Mesendoderm (in vitro differentiated cells): ENCODE results near the gene SPDL1.

Source experiments
- DNase-seq: peaks from one replicate; pipeline ENCODE4 v3.0.0; 2013
- H2AK5ac ChIP-seq: 2 replicates; pipeline ENCODE4 v1.6.1; 2013; ENCODE audit warnings: low read length, inconsistent platforms
- H2BK120ac ChIP-seq: 2 replicates; pipeline ENCODE4 v1.6.1; 2013; ENCODE audit warnings: low read depth, mild to moderate bottlenecking, low read length, moderate library complexity, mixed read lengths
- H2BK15ac ChIP-seq: replicated peaks from 2 replicates; pipeline ENCODE4 v1.6.1; 2013; ENCODE audit warnings: low read depth, mild to moderate bottlenecking, moderate library complexity
- H2BK5ac ChIP-seq: 2 replicates; pipeline ENCODE4 v1.6.1; 2013; ENCODE audit warnings: low read length, inconsistent platforms
- H3K18ac ChIP-seq: 2 replicates; pipeline ENCODE4 v1.6.1; 2013; ENCODE audit warnings: mild to moderate bottlenecking, low read length, mixed read lengths
- H3K23ac ChIP-seq: one replicate; pipeline ENCODE4 v1.6.1; 2013; ENCODE audit warnings: low read length
- H3K27ac ChIP-seq: 2 replicates; pipeline ENCODE4 v1.5.1; 2013; ENCODE audit warnings: low read depth, mild to moderate bottlenecking, inconsistent platforms, low read length, moderate library complexity
- H3K27me3 ChIP-seq: 2 replicates; pipeline ENCODE4 v1.6.1; 2013; ENCODE audit warnings: low read length, control low read depth, mild to moderate bottlenecking, inconsistent platforms; ENCODE audit not compliant: insufficient read depth, poor library complexity
- H3K36me3 ChIP-seq: 2 replicates; pipeline ENCODE4 v1.6.1; 2013; ENCODE audit warnings: low read length, inconsistent platforms; ENCODE audit not compliant: control insufficient read depth, insufficient read depth
- H3K4ac ChIP-seq: one replicate; pipeline ENCODE4 v1.6.1; 2013; ENCODE audit warnings: low read depth, mild to moderate bottlenecking, low read length, moderate library complexity
- H3K4me1 ChIP-seq: 2 replicates; pipeline ENCODE4 v1.6.1; 2013; ENCODE audit warnings: low read depth, low read length, inconsistent platforms; ENCODE audit not compliant: control insufficient read depth
- H3K4me2 ChIP-seq: 2 replicates; pipeline ENCODE4 v1.6.1; 2013; ENCODE audit warnings: low read length
- H3K4me3 ChIP-seq: 2 replicates; pipeline ENCODE4 v1.5.1; 2013; ENCODE audit warnings: mild to moderate bottlenecking, low read length
- H3K56ac ChIP-seq: one replicate; pipeline ENCODE4 v1.6.1; 2013; ENCODE audit warnings: low read length
- H3K79me1 ChIP-seq: 2 replicates; pipeline ENCODE4 v1.6.1; 2013; ENCODE audit warnings: low read length, inconsistent platforms
- H3K79me2 ChIP-seq: 2 replicates; pipeline ENCODE4 v1.6.1; 2013; ENCODE audit warnings: mild to moderate bottlenecking, low read length; ENCODE audit not compliant: control insufficient read depth, insufficient read depth
- H3K9ac ChIP-seq: 2 replicates; pipeline ENCODE4 v1.6.1; 2013; ENCODE audit warnings: low read length, inconsistent platforms
- H4K5ac ChIP-seq: one replicate; pipeline ENCODE4 v1.6.1; 2013; ENCODE audit warnings: low read length
- H4K8ac ChIP-seq: one replicate; pipeline ENCODE4 v1.6.1; 2013; ENCODE audit warnings: low read depth, mild to moderate bottlenecking, control low read depth, low read length, moderate library complexity
- WGBS: extraction: QIAGEN DNeasy Blood & Tissue Kit; methylation state at CpG from one replicate; pipeline ENCODE4 v1.1.7; 2013; ENCODE audit warnings: low lambda C conversion rate, missing lambda C conversion rate; ENCODE audit not compliant: insufficient coverage; ENCODE audit errors: extremely low coverage; 5-methylcytosine and 5-hydroxymethylcytosine counted together

The SPDL1 gene

GRCh38 chr5:169544264-169544950, 39.2 kb upstream of the SPDL1 start:
- Histone ChIP-seq H3K79me2 (no peaks in the 10 kb centered on the region), H3K4me2 (no peak overlapping the region), H3K23ac (no peak overlapping the region), H3K79me1 (no peaks in the 10 kb centered on the region), H3K4ac (no peak overlapping the region), H3K27me3 (no peaks in the 10 kb centered on the region), H2BK15ac (no peak overlapping the region), H3K36me3 (no peaks in the 10 kb centered on the region), H3K9ac (no peak overlapping the region), H3K56ac (no peak overlapping the region), H3K18ac (no peak overlapping the region), H3K4me1 (no peaks in the 10 kb centered on the region), H2BK120ac (no peak overlapping the region), H2BK5ac (no peak overlapping the region), H2AK5ac (no peak overlapping the region), H4K8ac (no peak overlapping the region), H3K4me3 (no peak overlapping the region), H3K27ac (no peak overlapping the region), H4K5ac (no peak overlapping the region)
- DNase-seq, result no peak
- no CpG with 5 or more reads among the region's 2 CpGs for WGBS

- Histone ChIP-seq H3K9ac (no peak overlapping the region), H3K23ac (no peak overlapping the region), H3K18ac (no peak overlapping the region), H3K4ac (no peak overlapping the region), H3K36me3 (no peaks in the 10 kb centered on the region), H3K4me3 (no peak overlapping the region), H2BK5ac (no peak overlapping the region), H4K8ac (no peak overlapping the region), H3K27me3 (peaks cover 3% of the 10 kb centered on the region), H4K5ac (no peak overlapping the region), H2BK120ac (no peak overlapping the region), H3K79me1 (no peaks in the 10 kb centered on the region), H2BK15ac (no peak overlapping the region), H3K79me2 (no peaks in the 10 kb centered on the region), H3K4me2 (no peak overlapping the region), H3K27ac (no peak overlapping the region), H3K4me1 (no peaks in the 10 kb centered on the region), H3K56ac (no peak overlapping the region), H2AK5ac (no peak overlapping the region)
- WGBS, result no CpG with 5 or more reads among the region's 1 CpG
- peak; percentile 40 for DNase-seq
Measured at GRCh38 chr5:169545762-169546161, 37.8 kb upstream of the SPDL1 start.

GRCh38 chr5:169546346-169546745, 37.2 kb upstream of the SPDL1 start:
- no peak overlapping the region for H4K5ac ChIP-seq
- no peaks in the 10 kb centered on the region for H3K79me1 ChIP-seq
- no peak overlapping the region for H3K9ac ChIP-seq
- H3K4me2 ChIP-seq, result no peak overlapping the region
- no peaks in the 10 kb centered on the region for H3K36me3 ChIP-seq
- H3K4ac ChIP-seq, result no peak overlapping the region
- no peaks in the 10 kb centered on the region for H3K79me2 ChIP-seq
- no peak overlapping the region for H2BK5ac ChIP-seq
- no peak overlapping the region for H3K23ac ChIP-seq
- H3K18ac ChIP-seq, result no peak overlapping the region
- no peak overlapping the region for H3K4me3 ChIP-seq
- no peak overlapping the region for H2BK15ac ChIP-seq
- no peak overlapping the region for H2AK5ac ChIP-seq
- H4K8ac ChIP-seq, result no peak overlapping the region
- peaks cover 3% of the 10 kb centered on the region for H3K27me3 ChIP-seq
- no peak overlapping the region for H3K56ac ChIP-seq
- no peak for DNase-seq
- H2BK120ac ChIP-seq, result no peak overlapping the region
- H3K4me1 ChIP-seq, result no peaks in the 10 kb centered on the region
- WGBS, result no CpG with 5 or more reads among the region's 3 CpGs
- H3K27ac ChIP-seq, result no peak overlapping the region

GRCh38 chr5:169547508-169547907, 36.1 kb upstream of the SPDL1 start:
- Histone ChIP-seq H3K18ac (no peak overlapping the region), H2BK120ac (no peak overlapping the region), H3K4me3 (no peak overlapping the region), H3K27ac (no peak overlapping the region), H3K79me2 (no peaks in the 10 kb centered on the region), H3K79me1 (no peaks in the 10 kb centered on the region), H3K27me3 (peaks cover 3% of the 10 kb centered on the region), H4K8ac (no peak overlapping the region), H3K4me2 (no peak overlapping the region), H3K9ac (no peak overlapping the region), H3K56ac (no peak overlapping the region), H3K4ac (no peak overlapping the region), H3K36me3 (no peaks in the 10 kb centered on the region), H3K23ac (no peak overlapping the region), H2BK5ac (no peak overlapping the region), H4K5ac (no peak overlapping the region), H3K4me1 (no peaks in the 10 kb centered on the region), H2BK15ac (no peak overlapping the region), H2AK5ac (no peak overlapping the region)
- DNase-seq, result peak; percentile 28
- WGBS, result no CpG with 5 or more reads among the region's 3 CpGs

GRCh38 chr5:169548315-169548714, 35.3 kb upstream of the SPDL1 start:
- Histone ChIP-seq H3K27ac (no peak overlapping the region), H2AK5ac (no peak overlapping the region), H3K4ac (no peak overlapping the region), H3K36me3 (no peaks in the 10 kb centered on the region), H3K9ac (no peak overlapping the region), H3K4me1 (no peaks in the 10 kb centered on the region), H3K4me2 (no peak overlapping the region), H2BK120ac (no peak overlapping the region), H2BK15ac (no peak overlapping the region), H2BK5ac (no peak overlapping the region), H3K56ac (no peak overlapping the region), H3K4me3 (no peak overlapping the region), H3K23ac (no peak overlapping the region), H4K5ac (no peak overlapping the region), H3K79me2 (no peaks in the 10 kb centered on the region), H3K27me3 (peaks cover 3% of the 10 kb centered on the region), H3K79me1 (no peaks in the 10 kb centered on the region), H4K8ac (no peak overlapping the region), H3K18ac (no peak overlapping the region)
- peak; percentile 53 for DNase-seq
- WGBS, result no CpG with 5 or more reads among the region's 1 CpG
